NT2/D1 (cell line): Measurements from ENCODE around the gene ZNF618.

Experiments used
- DNase-seq: peaks from one replicate; pipeline ENCODE4 v3.0.0-alpha.2; 2011; ENCODE audit warnings: low read depth, low spot score
- H3K27me3 ChIP-seq: 2 replicates; pipeline ENCODE4 v1.6.0; 2011; ENCODE audit warnings: mild to moderate bottlenecking; ENCODE audit not compliant: insufficient read length, insufficient read depth
- H3K36me3 ChIP-seq: 2 replicates; pipeline ENCODE4 v1.6.1; 2011; ENCODE audit warnings: mild to moderate bottlenecking, low read length, mixed read lengths; ENCODE audit not compliant: insufficient read depth, insufficient read length
- H3K4me1 ChIP-seq: 2 replicates; pipeline ENCODE4 v1.5.1; 2011; ENCODE audit not compliant: insufficient read depth, insufficient read length
- H3K4me3 ChIP-seq: 2 replicates; pipeline ENCODE4 v1.5.1; 2011; ENCODE audit warnings: low read depth; ENCODE audit not compliant: insufficient read length
- H3K9ac ChIP-seq: 2 replicates; pipeline ENCODE4 v1.6.0; 2011; ENCODE audit warnings: low read depth; ENCODE audit not compliant: insufficient read length
- H3K9me3 ChIP-seq: 2 replicates; pipeline ENCODE4 v1.5.1; 2011; ENCODE audit warnings: mild to moderate bottlenecking, low read length; ENCODE audit not compliant: insufficient read depth
- SUZ12 ChIP-seq: IDR thresholded peaks from 2 replicates; pipeline ENCODE4 v1.6.1; 2011; ENCODE audit not compliant: insufficient read length, insufficient read depth; ENCODE audit errors: extremely low read depth
- YY1 ChIP-seq: IDR thresholded peaks from 2 replicates; pipeline ENCODE4 v1.6.1; 2011; ENCODE audit not compliant: insufficient read length, insufficient read depth
- ZNF274 ChIP-seq: IDR thresholded peaks from 2 replicates; pipeline ENCODE4 v1.6.1; 2011; ENCODE audit warnings: mild to moderate bottlenecking, low read depth, low read length

ZNF618 gene

DNA sequence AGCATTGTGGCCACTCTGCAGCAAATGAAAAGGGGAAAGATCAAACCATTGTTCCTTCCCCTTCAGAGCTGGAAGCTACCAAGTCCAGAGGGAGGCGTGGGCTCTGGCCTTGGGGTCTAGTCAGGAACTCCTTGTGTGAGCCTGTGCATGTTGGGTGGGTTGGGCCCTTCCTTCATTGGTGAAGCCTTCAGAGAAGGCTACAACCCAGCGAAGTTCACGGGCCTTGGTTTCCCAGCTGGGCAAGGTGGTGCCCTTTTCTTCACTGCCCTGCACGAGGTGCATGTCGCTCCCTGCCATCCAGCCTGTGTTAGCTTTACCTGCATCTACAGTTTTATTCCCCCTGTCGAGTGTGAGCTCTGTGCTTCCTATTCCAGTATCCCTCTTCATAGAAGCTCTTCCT is 84.7 kb downstream of the ZNF618 start:
- TF ChIP-seq YY1 = no peak
- TF ChIP-seq ZNF274 = no peak
- no peak for TF ChIP-seq SUZ12
- no peaks in the 10 kb centered on the region for H3K27me3 ChIP-seq
- no peak for DNase-seq
- no peaks in the 10 kb centered on the region for H3K9me3 ChIP-seq
- H3K4me1 ChIP-seq = peaks cover 6% of the 10 kb centered on the region
- no peaks in the 10 kb centered on the region for H3K36me3 ChIP-seq
- H3K4me3 ChIP-seq = no peak overlapping the region
- no peak overlapping the region for H3K9ac ChIP-seq

DNA sequence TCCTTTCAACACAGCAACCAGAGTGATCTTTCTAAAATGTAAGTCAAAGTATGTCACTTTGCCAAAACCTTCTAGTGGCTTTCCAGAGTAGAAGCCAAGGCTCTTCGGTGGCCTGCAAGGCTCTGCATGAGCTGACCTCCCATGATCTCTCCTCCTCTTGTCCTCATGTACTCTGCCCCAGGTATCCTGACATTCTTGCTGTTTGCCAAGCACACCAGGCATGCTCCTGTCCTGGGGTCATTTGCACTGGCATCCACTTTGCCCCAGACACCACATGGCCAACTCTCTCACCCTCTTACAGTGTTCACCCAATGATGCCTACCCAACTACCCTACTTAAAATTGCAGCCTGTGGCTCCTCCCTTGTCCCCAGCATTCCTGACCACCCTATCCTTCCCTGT is 86.3 kb downstream of the ZNF618 start:
- peaks cover 6% of the 10 kb centered on the region for H3K4me1 ChIP-seq
- H3K27me3 ChIP-seq = no peaks in the 10 kb centered on the region
- H3K9ac ChIP-seq = no peak overlapping the region
- no peak for TF ChIP-seq YY1
- no peak for TF ChIP-seq SUZ12
- TF ChIP-seq ZNF274 = no peak
- peaks cover 5% of the 10 kb centered on the region for H3K36me3 ChIP-seq
- no peak overlapping the region for H3K4me3 ChIP-seq
- DNase-seq = no peak
- H3K9me3 ChIP-seq = no peaks in the 10 kb centered on the region

DNA sequence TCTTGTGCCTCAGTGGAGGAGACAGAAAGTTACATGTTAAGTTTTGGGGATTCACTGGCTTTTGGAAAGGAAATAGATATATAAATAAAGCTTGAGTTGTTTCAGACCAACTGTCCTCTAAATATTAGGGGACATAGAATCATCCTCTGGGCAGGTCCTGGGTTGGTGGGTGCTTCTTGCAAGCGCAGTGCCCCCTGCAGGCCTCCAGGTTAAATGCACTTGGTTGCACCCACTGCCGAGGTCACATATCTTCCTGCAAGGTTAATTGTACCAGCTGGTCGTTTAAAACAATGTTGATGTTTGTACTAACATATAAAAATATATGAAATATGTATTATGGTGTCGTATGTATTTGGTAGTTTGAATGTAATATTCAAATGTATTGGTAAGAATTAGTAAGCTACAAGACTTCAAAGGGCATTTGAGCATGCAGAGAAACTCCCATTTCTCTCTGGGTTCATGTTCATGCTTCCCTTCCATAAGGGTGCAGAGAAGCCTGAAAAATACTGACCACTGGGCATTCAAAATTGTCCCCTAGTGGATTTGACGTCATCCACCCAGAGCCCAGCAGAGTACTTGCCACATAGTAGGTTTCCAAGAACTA is 87.0 kb downstream of the ZNF618 start:
- Histone ChIP-seq H3K4me1 (peaks cover 4% of the 10 kb centered on the region), H3K4me3 (no peak overlapping the region), H3K36me3 (peaks cover 5% of the 10 kb centered on the region), H3K27me3 (no peaks in the 10 kb centered on the region), H3K9ac (no peak overlapping the region), H3K9me3 (no peaks in the 10 kb centered on the region)
- no peak for TF ChIP-seq SUZ12
- no peak for TF ChIP-seq ZNF274
- no peak for TF ChIP-seq YY1
- peak; percentile 65 for DNase-seq

DNA sequence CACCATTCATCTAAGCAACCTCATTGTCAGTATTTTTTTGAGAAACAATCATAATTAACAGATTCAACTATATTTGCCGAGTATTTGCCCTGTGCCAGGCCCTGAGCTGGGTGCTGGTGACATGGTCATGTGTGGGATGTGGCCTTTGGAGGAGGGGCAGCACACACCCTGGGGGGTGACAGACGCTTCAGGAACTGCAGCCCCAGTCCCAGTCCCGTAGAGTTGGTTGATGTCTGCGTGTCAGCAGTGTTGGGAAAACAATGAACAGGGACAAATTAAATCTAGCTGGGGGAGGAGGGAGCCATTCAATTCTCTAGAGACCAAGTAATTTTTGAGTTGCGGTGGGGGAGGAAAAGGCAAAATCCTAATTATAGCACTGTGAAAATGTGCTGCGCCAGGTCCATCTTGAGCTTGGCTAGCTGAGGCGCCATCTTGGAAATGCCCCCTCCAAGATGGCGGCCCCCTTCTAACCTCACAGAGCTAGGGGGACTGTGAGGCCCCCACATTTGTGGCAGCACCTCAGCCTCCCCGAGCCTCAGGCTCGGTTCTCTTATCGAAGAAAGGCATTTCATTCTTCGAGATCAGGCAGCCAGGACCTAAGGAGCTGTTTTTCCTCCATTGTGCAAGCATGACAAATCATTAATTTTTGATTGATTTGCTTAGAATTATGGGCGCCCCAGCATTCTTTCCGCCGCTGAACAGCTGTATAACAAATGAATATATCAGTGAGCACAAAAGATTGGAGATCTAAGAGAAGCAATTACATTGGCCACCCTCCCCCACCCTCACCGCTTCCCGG is 87.8 kb downstream of the ZNF618 start:
- no peak overlapping the region for H3K4me3 ChIP-seq
- peaks cover 6% of the 10 kb centered on the region; the same call in 1 of the 2 replicates for H3K9me3 ChIP-seq
- no peaks in the 10 kb centered on the region for H3K27me3 ChIP-seq
- H3K36me3 ChIP-seq = peaks cover 5% of the 10 kb centered on the region
- H3K9ac ChIP-seq = no peak overlapping the region
- H3K4me1 ChIP-seq = no peaks in the 10 kb centered on the region
- no peak for DNase-seq
- TF ChIP-seq ZNF274 (no peak), YY1 (no peak), SUZ12 (no peak)

DNA sequence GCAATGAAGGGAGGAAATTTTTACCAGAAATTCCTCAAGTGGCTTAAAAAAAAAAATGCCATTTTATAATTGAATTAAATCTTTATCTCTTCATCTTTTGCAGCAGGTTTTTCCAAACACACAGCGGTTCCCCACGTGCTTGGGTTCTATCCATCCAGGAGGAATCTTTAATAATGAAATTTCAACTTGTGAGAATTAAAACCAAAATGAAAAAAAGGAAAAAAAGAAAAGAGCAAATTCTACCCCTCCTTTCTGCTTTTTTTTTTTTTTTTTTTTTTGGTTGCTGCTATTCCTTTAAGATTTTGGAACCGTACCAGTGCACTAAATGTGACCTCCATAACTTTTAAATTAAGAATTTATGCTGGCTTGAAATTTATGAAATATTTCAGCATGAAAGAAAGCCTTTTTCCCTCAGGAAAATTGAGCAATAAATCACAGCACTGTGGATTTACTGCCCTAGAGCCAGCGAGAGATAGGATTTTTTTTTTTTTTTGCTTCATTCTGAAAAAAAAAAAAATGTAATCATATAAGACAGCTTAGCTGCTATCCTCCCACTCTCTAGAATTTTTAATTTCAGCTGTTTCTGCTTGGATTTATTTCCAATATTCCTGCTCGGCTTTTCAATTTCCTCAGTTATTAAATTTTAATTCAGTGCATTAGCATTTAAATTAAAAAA is 88.5 kb downstream of the ZNF618 start:
- no peak overlapping the region for H3K4me3 ChIP-seq
- peaks cover 13% of the 10 kb centered on the region; the same call in 1 of the 2 replicates for H3K9me3 ChIP-seq
- no peak overlapping the region for H3K9ac ChIP-seq
- H3K27me3 ChIP-seq = no peaks in the 10 kb centered on the region
- H3K36me3 ChIP-seq = peaks cover 13% of the 10 kb centered on the region
- H3K4me1 ChIP-seq = no peaks in the 10 kb centered on the region
- TF ChIP-seq ZNF274 (no peak), SUZ12 (no peak)
- no peak for DNase-seq

DNA sequence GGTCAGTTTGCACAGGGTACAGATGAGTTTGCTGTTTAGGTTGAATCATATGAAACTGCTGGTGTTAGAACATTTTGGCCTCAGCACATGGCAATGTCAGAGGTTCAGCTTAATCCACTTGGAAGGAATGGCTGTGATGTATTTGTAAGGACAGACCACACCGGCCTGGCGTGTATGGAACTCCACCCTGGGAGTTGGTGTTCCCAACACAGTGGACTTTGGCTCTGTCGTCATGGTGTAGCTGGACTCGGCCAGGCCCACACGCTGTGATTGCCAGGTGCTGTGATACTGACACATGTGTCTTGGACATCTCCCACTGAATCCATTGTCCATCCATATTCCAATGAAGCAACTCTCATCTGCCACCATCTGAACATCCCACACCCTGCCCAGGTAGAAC is 90.3 kb downstream of the ZNF618 start:
- Histone ChIP-seq H3K4me1 (no peaks in the 10 kb centered on the region), H3K36me3 (peaks cover 24% of the 10 kb centered on the region), H3K4me3 (no peak overlapping the region), H3K9me3 (peaks cover 28% of the 10 kb centered on the region; the same call in 1 of the 2 replicates), H3K9ac (no peak overlapping the region), H3K27me3 (no peaks in the 10 kb centered on the region)
- DNase-seq = no peak
- TF ChIP-seq ZNF274 = no peak
- no peak for TF ChIP-seq YY1
- no peak for TF ChIP-seq SUZ12

DNA sequence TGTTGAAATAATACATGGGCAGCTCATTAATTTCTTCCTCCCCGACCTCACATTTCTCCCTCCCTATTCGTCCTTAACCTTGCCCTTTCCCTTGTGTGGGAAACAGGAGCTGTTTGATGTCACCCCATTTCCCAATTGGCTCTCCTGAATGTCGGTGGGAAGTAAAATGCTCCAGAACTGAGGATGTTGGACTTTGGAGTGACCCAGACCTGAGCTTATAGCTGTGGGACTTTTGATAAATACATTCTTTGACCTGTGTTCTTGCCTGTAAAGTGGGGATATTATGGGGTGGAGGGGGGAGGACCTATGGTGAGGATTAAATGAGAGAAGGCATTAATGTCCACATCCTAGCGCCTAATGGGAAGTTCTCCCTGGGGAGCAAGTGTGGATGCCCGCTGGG is 91.3 kb downstream of the ZNF618 start:
- H3K9me3 ChIP-seq = peaks cover 32% of the 10 kb centered on the region; the same call in 1 of the 2 replicates
- H3K4me1 ChIP-seq = no peaks in the 10 kb centered on the region
- no peaks in the 10 kb centered on the region for H3K27me3 ChIP-seq
- no peak for DNase-seq
- peaks cover 27% of the 10 kb centered on the region for H3K36me3 ChIP-seq
- H3K9ac ChIP-seq = no peak overlapping the region
- H3K4me3 ChIP-seq = no peak overlapping the region
- TF ChIP-seq ZNF274 (no peak), SUZ12 (no peak), YY1 (no peak)
